GM23248 (cell line): ENCODE measurements around the gene PCDHGB6. TPM values are rescaled to one million over a fixed set of nuclear protein-coding genes. Genes with fewer than 3 reads are reported as not detected.

Experiments
- DNase-seq: peaks from one replicate; pipeline ENCODE4 v3.0.0-alpha.2; 2015
- H2AFZ ChIP-seq: fragments of 200-600 bp; sonication (generic); 2 replicates; pipeline ENCODE4 v1.6.1; 2016; ENCODE audit warnings: antibody characterized with exemption
- H3F3A ChIP-seq: fragments of 200-600 bp; sonication (generic); 2 replicates; pipeline ENCODE4 v1.6.1; 2016; ENCODE audit warnings: mild to moderate bottlenecking, antibody characterized with exemption, mixed run types; ENCODE audit not compliant: insufficient read depth
- H3K27ac ChIP-seq: fragments of 200-600 bp; sonication (generic); 2 replicates; pipeline ENCODE4 v1.5.1; 2016; ENCODE audit warnings: mild to moderate bottlenecking
- H3K27me3 ChIP-seq: fragments of 200-600 bp; sonication (generic); replicated peaks from 2 replicates; pipeline ENCODE4 v1.6.1; 2016; ENCODE audit warnings: mild to moderate bottlenecking; ENCODE audit not compliant: insufficient read depth
- H3K36me3 ChIP-seq: fragments of 200-600 bp; sonication (generic); 2 replicates; pipeline ENCODE4 v1.6.1; 2016; ENCODE audit warnings: low read depth, mild to moderate bottlenecking
- H3K4me1 ChIP-seq: fragments of 200-600 bp; sonication (generic); 2 replicates; pipeline ENCODE4 v1.6.1; 2016; ENCODE audit warnings: mild to moderate bottlenecking; ENCODE audit not compliant: insufficient read depth
- H3K4me2 ChIP-seq: fragments of 200-600 bp; sonication (generic); one replicate; pipeline ENCODE4 v1.6.1; 2016; ENCODE audit warnings: mild to moderate bottlenecking; ENCODE audit not compliant: unreplicated experiment
- H3K4me3 ChIP-seq: fragments of 200-600 bp; sonication (generic); 2 replicates; pipeline ENCODE4 v1.5.1; 2016; ENCODE audit warnings: mild to moderate bottlenecking
- H3K79me2 ChIP-seq: fragments of 200-600 bp; sonication (generic); 2 replicates; pipeline ENCODE4 v1.6.1; 2016; ENCODE audit warnings: mild to moderate bottlenecking; ENCODE audit not compliant: insufficient read depth
- H3K9ac ChIP-seq: fragments of 200-600 bp; sonication (generic); 2 replicates; pipeline ENCODE4 v1.6.1; 2016; ENCODE audit warnings: mild to moderate bottlenecking
- H3K9me2 ChIP-seq: fragments of 200-600 bp; sonication (generic); 2 replicates; pipeline ENCODE4 v1.6.1; 2016; ENCODE audit warnings: mixed run types, mild to moderate bottlenecking, moderate library complexity; ENCODE audit not compliant: insufficient read depth
- H3K9me3 ChIP-seq: fragments of 200-600 bp; sonication (generic); one replicate; pipeline ENCODE4 v1.6.1; 2017; ENCODE audit warnings: low read depth
- H4K20me1 ChIP-seq: fragments of 200-600 bp; sonication (generic); 2 replicates; pipeline ENCODE4 v1.6.0; 2016; ENCODE audit not compliant: insufficient read depth
- EZH2 ChIP-seq: fragments of 200-600 bp; sonication (generic); IDR thresholded peaks from 2 replicates; pipeline ENCODE4 v1.6.1; 2018; ENCODE audit warnings: antibody characterized with exemption, mild to moderate bottlenecking; ENCODE audit not compliant: insufficient read depth, poor library complexity, severe bottlenecking
- EZH2phosphoT487 ChIP-seq: fragments of 200-600 bp; sonication (generic); IDR thresholded peaks from 2 replicates; pipeline ENCODE4 v1.6.1; 2018; ENCODE audit warnings: antibody characterized with exemption, moderate library complexity, mild to moderate bottlenecking, low read depth; ENCODE audit not compliant: insufficient read depth
- WGBS, 2 experiments: methylation state at CpG; one replicate each; pipeline ENCODE4 v1.1.6; 2015 to 2017; ENCODE audit warnings: low lambda C conversion rate in 2 of 2, low coverage in 1 of 2; ENCODE audit errors: missing lambda C conversion rate in 2 of 2; 5-methylcytosine and 5-hydroxymethylcytosine counted together
- in situ Hi-C: fragments of 300-500 bp; cut with MboI; formaldehyde crosslinking; loops from 2 replicates; pipeline ENCODE4 v1.15.0; 2020
- polyA plus RNA-seq: library from polyadenylated mRNA; unstranded; fragments of >200 nt; fragmentation: Nextera tagmentation; extraction: Ambion mirVana; gene quantifications from 2 replicates; pipeline ENCODE4 v1.2.1, GENCODE V29; 2016
- total RNA-seq: library from RNA; depleted of rRNA; stranded (reverse); fragments of >200 nt; shearing (Covaris generic); gene quantifications from 2 replicates; pipeline ENCODE4 v1.2.3, GENCODE V29; 2014; rRNA removed

Gene PCDHGB6
- total and polyA plus RNA-seq, 2 experiments from 2014 or later, result 1.9 to 3.2 TPM

GRCh38 chr5:141441571-141442170 is 33.9 kb downstream of the PCDHGB6 start:
- H3K4me3 ChIP-seq, result no peak overlapping the region
- TF ChIP-seq EZH2phosphoT487, result no peak
- TF ChIP-seq EZH2, result no peak
- in situ Hi-C loops, result no loop called here
- no peak overlapping the region for H3K27ac ChIP-seq
- H3K9me2 ChIP-seq, result no peaks in the 10 kb centered on the region
- no peaks in the 10 kb centered on the region for H3K9me3 ChIP-seq
- WGBS, 2 experiments, result 56 to 58% methylated on average over 50 of the region's 50 CpGs
- DNase-seq, result no peak
- no peaks in the 10 kb centered on the region for H3K36me3 ChIP-seq
- peaks cover 81% of the 10 kb centered on the region for H3K79me2 ChIP-seq
- H3F3A ChIP-seq, result peaks cover 12% of the 10 kb centered on the region; the same call in 1 of the 2 replicates
- H3K4me2 ChIP-seq, result no peak overlapping the region
- H3K4me1 ChIP-seq, result peaks cover 18% of the 10 kb centered on the region
- H4K20me1 ChIP-seq, result no peaks in the 10 kb centered on the region
- no peaks in the 10 kb centered on the region for H3K27me3 ChIP-seq
- H2AFZ ChIP-seq, result no peak overlapping the region
- no peak overlapping the region for H3K9ac ChIP-seq

Other genes with a start within 250 kb of the PCDHGB6 start
Only the 30 nearest of the 37 such genes appear.
- 1.3 and 2.9 TPM in 2 replicates for gene PCDHB10, start 215.7 kb upstream of the PCDHGB6 start, total RNA-seq
- 0.86 and 1.3 TPM in 2 replicates for gene PCDHB10, start 215.7 kb upstream of the PCDHGB6 start, polyA plus RNA-seq
- 0.38 and 1.2 TPM in 2 replicates for gene PCDHB11, start 208.4 kb upstream of the PCDHGB6 start, total RNA-seq
- 1.1 TPM in 2 replicates for gene PCDHB11, start 208.4 kb upstream of the PCDHGB6 start, polyA plus RNA-seq
- gene PCDHB12, start 199.3 kb upstream of the PCDHGB6 start, total RNA-seq, result 0.43 and 2.9 TPM in 2 replicates
- gene PCDHB12, start 199.3 kb upstream of the PCDHGB6 start, polyA plus RNA-seq, result 0.48 and 0.53 TPM in 2 replicates
- gene PCDHB13, start 194.1 kb upstream of the PCDHGB6 start, total RNA-seq, result 2.8 and 3.3 TPM in 2 replicates
- 1.6 and 2.0 TPM in 2 replicates for gene PCDHB13, start 194.1 kb upstream of the PCDHGB6 start, polyA plus RNA-seq
- 2.1 and 4.3 TPM in 2 replicates for gene PCDHB14, start 184.7 kb upstream of the PCDHGB6 start, total RNA-seq
- 1.7 and 2.1 TPM in 2 replicates for gene PCDHB14, start 184.7 kb upstream of the PCDHGB6 start, polyA plus RNA-seq
- 2.7 and 2.8 TPM in 2 replicates for gene PCDHB15, start 162.6 kb upstream of the PCDHGB6 start, total RNA-seq
- gene PCDHB15, start 162.6 kb upstream of the PCDHGB6 start, polyA plus RNA-seq, result 1.5 and 1.9 TPM in 2 replicates
- not detected in 2 replicates for gene SLC25A2, start 104.0 kb upstream of the PCDHGB6 start, total RNA-seq
- not detected in 2 replicates for gene SLC25A2, start 104.0 kb upstream of the PCDHGB6 start, polyA plus RNA-seq
- 65.0 and 65.9 TPM in 2 replicates for gene TAF7, start 87.2 kb upstream of the PCDHGB6 start, total RNA-seq
- 104 and 114 TPM in 2 replicates for gene TAF7, start 87.2 kb upstream of the PCDHGB6 start, polyA plus RNA-seq
- gene PCDHGA1, start 77.5 kb upstream of the PCDHGB6 start, total RNA-seq, result 0.38 and 1.8 TPM in 2 replicates
- gene PCDHGA1, start 77.5 kb upstream of the PCDHGB6 start, polyA plus RNA-seq, result 0.63 and 0.72 TPM in 2 replicates
- 6.3 and 7.3 TPM in 2 replicates for gene PCDHGA2, start 69.3 kb upstream of the PCDHGB6 start, total RNA-seq
- 4.3 and 5.3 TPM in 2 replicates for gene PCDHGA2, start 69.3 kb upstream of the PCDHGB6 start, polyA plus RNA-seq
- gene PCDHGA3, start 64.2 kb upstream of the PCDHGB6 start, total RNA-seq, result 7.5 and 7.6 TPM in 2 replicates
- gene PCDHGA3, start 64.2 kb upstream of the PCDHGB6 start, polyA plus RNA-seq, result 4.0 and 5.4 TPM in 2 replicates
- gene PCDHGB1, start 57.9 kb upstream of the PCDHGB6 start, total RNA-seq, result 0.25 and 0.86 TPM in 2 replicates
- 0.16 and 0.19 TPM in 2 replicates for gene PCDHGB1, start 57.9 kb upstream of the PCDHGB6 start, polyA plus RNA-seq
- 10.8 and 13.9 TPM in 2 replicates for gene PCDHGA4, start 53.0 kb upstream of the PCDHGB6 start, total RNA-seq
- gene PCDHGA4, start 53.0 kb upstream of the PCDHGB6 start, polyA plus RNA-seq, result 8.1 and 8.6 TPM in 2 replicates
- 2.2 and 2.5 TPM in 2 replicates for gene PCDHGB2, start 48.0 kb upstream of the PCDHGB6 start, total RNA-seq
- gene PCDHGB2, start 48.0 kb upstream of the PCDHGB6 start, polyA plus RNA-seq, result 0.76 and 0.94 TPM in 2 replicates
- gene PCDHGA5, start 43.9 kb upstream of the PCDHGB6 start, total RNA-seq, result 0.86 and 1.3 TPM in 2 replicates
- gene PCDHGA5, start 43.9 kb upstream of the PCDHGB6 start, polyA plus RNA-seq, result 0.24 and 0.35 TPM in 2 replicates
- 2.8 and 4.0 TPM in 2 replicates for gene PCDHGB3, start 37.8 kb upstream of the PCDHGB6 start, total RNA-seq
- gene PCDHGB3, start 37.8 kb upstream of the PCDHGB6 start, polyA plus RNA-seq, result 0.95 and 1.2 TPM in 2 replicates
- gene PCDHGA6, start 34.1 kb upstream of the PCDHGB6 start, total RNA-seq, result 5.4 and 5.8 TPM in 2 replicates
- gene PCDHGA6, start 34.1 kb upstream of the PCDHGB6 start, polyA plus RNA-seq, result 2.1 and 2.6 TPM in 2 replicates
- gene PCDHGA7, start 25.3 kb upstream of the PCDHGB6 start, total RNA-seq, result 0.43 and 1.6 TPM in 2 replicates
- 0.84 and 1.1 TPM in 2 replicates for gene PCDHGA7, start 25.3 kb upstream of the PCDHGB6 start, polyA plus RNA-seq
- gene PCDHGB4, start 20.3 kb upstream of the PCDHGB6 start, total RNA-seq, result 6.8 and 7.6 TPM in 2 replicates
- gene PCDHGB4, start 20.3 kb upstream of the PCDHGB6 start, polyA plus RNA-seq, result 5.0 and 5.6 TPM in 2 replicates
- 0.86 and 1.5 TPM in 2 replicates for gene PCDHGA8, start 15.4 kb upstream of the PCDHGB6 start, total RNA-seq
- gene PCDHGA8, start 15.4 kb upstream of the PCDHGB6 start, polyA plus RNA-seq, result 0.25 and 0.69 TPM in 2 replicates
- gene PCDHGB5, start 10.1 kb upstream of the PCDHGB6 start, total RNA-seq, result 13.2 and 14.9 TPM in 2 replicates
- 15.0 and 15.7 TPM in 2 replicates for gene PCDHGB5, start 10.1 kb upstream of the PCDHGB6 start, polyA plus RNA-seq
- gene PCDHGA9, start 5.2 kb upstream of the PCDHGB6 start, total RNA-seq, result 2.6 and 2.9 TPM in 2 replicates
- gene PCDHGA9, start 5.2 kb upstream of the PCDHGB6 start, polyA plus RNA-seq, result 0.61 and 0.71 TPM in 2 replicates
- 10.4 and 11.1 TPM in 2 replicates for gene PCDHGA10, start 5.0 kb downstream of the PCDHGB6 start, total RNA-seq
- gene PCDHGA10, start 5.0 kb downstream of the PCDHGB6 start, polyA plus RNA-seq, result 4.6 and 5.4 TPM in 2 replicates
- gene PCDHGB7, start 9.7 kb downstream of the PCDHGB6 start, total RNA-seq, result 14.2 and 14.8 TPM in 2 replicates
- gene PCDHGB7, start 9.7 kb downstream of the PCDHGB6 start, polyA plus RNA-seq, result 12.7 and 13.2 TPM in 2 replicates
- gene PCDHGA11, start 13.0 kb downstream of the PCDHGB6 start, total RNA-seq, result 21.7 and 25.3 TPM in 2 replicates
- gene PCDHGA11, start 13.0 kb downstream of the PCDHGB6 start, polyA plus RNA-seq, result 15.3 and 18.1 TPM in 2 replicates
- 8.6 and 10.9 TPM in 2 replicates for gene PCDHGA12, start 22.5 kb downstream of the PCDHGB6 start, total RNA-seq
- 6.7 and 8.5 TPM in 2 replicates for gene PCDHGA12, start 22.5 kb downstream of the PCDHGB6 start, polyA plus RNA-seq
- gene PCDHGC3, start 67.9 kb downstream of the PCDHGB6 start, total RNA-seq, result 44.6 and 53.1 TPM in 2 replicates
- gene PCDHGC3, start 67.9 kb downstream of the PCDHGB6 start, polyA plus RNA-seq, result 74.4 and 77.4 TPM in 2 replicates
- gene PCDHGC4, start 77.0 kb downstream of the PCDHGB6 start, total RNA-seq, result 0.38 and 0.54 TPM in 2 replicates
- 0.11 and 0.16 TPM in 2 replicates for gene PCDHGC4, start 77.0 kb downstream of the PCDHGB6 start, polyA plus RNA-seq
- 2.2 and 3.2 TPM in 2 replicates for gene PCDHGC5, start 81.1 kb downstream of the PCDHGB6 start, total RNA-seq
- gene PCDHGC5, start 81.1 kb downstream of the PCDHGB6 start, polyA plus RNA-seq, result 1.8 and 2.5 TPM in 2 replicates
- gene DIAPH1, start 211.0 kb downstream of the PCDHGB6 start, total RNA-seq, result 26.0 and 34.5 TPM in 2 replicates
- gene DIAPH1, start 211.0 kb downstream of the PCDHGB6 start, polyA plus RNA-seq, result 33.7 and 34.4 TPM in 2 replicates